Psoas muscle (tissue), 8 donors: ENCODE data around the gene INVS. TPM values are rescaled to one million over a fixed set of nuclear protein-coding genes. Genes with fewer than 3 reads are reported as not detected.

Source experiments
- ATAC-seq, 4 donors: fragments of 200-7000 bp; cut with Tn5 transposase; one replicate each; pipeline ENCODE4 v1.9.1; 2020; ENCODE audit warnings: moderate library complexity in 3 of 4, mild to moderate bottlenecking in 2 of 4
- DNase-seq, 2 donors: peaks; one replicate each; pipeline ENCODE4 v3.0.0-alpha.2; 2020
- H3K27ac ChIP-seq: fragments of 200-600 bp; one replicate; pipeline ENCODE4 v1.8.0; 2022
- H3K27me3 ChIP-seq, 3 donors: fragments of 200-600 bp in 1 of 3; one replicate each; pipeline versions ENCODE4 v1.6.1 to v1.8.0; 2013 to 2022; ENCODE audit warnings: low read length in 2 of 3, mild to moderate bottlenecking in 2 of 3, moderate library complexity in 1 of 3; ENCODE audit not compliant: insufficient read depth in 3 of 3
- H3K36me3 ChIP-seq, 2 donors: fragments of 200-600 bp in 1 of 2; one replicate each; pipeline versions ENCODE4 v1.6.1 to v1.8.0; 2013 to 2022; ENCODE audit warnings: low read depth in 1 of 2, mild to moderate bottlenecking in 1 of 2, moderate library complexity in 1 of 2; ENCODE audit not compliant: insufficient read depth in 1 of 2
- H3K4me1 ChIP-seq: fragments of 200-600 bp; one replicate; pipeline ENCODE4 v1.8.0; 2022
- H3K4me3 ChIP-seq: fragments of 200-600 bp; one replicate; pipeline ENCODE4 v1.8.0; 2022; ENCODE audit warnings: mild to moderate bottlenecking
- H3K9me3 ChIP-seq: fragments of 200-600 bp; one replicate; pipeline ENCODE4 v1.8.0; 2022
- WGBS, 3 donors: extraction: QIAGEN DNeasy Blood & Tissue Kit; methylation state at CpG; one replicate each; pipeline versions ENCODE4 v1.1.6 to v1.1.7; 2013; 5-methylcytosine and 5-hydroxymethylcytosine counted together
- intact Hi-C, 2 donors: fragments of 100-400 bp; cut with DNase I; formaldehyde crosslinking; loops; one replicate each; pipeline versions ENCODE4 v1.11.0 to v1.14.2; 2022
- polyA plus RNA-seq, 3 donors: library from polyadenylated mRNA; stranded (reverse); fragments of 200-250 nt; gene quantifications; one replicate each; pipeline ENCODE4 v1.2.3, GENCODE V29; 2013
- total RNA-seq, 4 donors: library from RNA; stranded (reverse); fragmentation: NEBNext Ultra II Directional in 2 of 4; extraction: Animal tissue kit (Norgen Biotek cat#: 25700) in 2 of 4; gene quantifications; one replicate each; pipeline versions ENCODE4 v1.2.1 to v1.2.4, GENCODE V29; 2021 to 2023
- TF ChIP-seq, protein P1 (sequence below): fragments of 200-600 bp; IDR thresholded peaks from one replicate; pipeline ENCODE4 v1.8.0; 2022; ENCODE audit warnings: antibody characterized with exemption
- donor health status: healthy with polysubstance abuse.
- donor health status: DM: no; HTN: no; CAD: no; lungs with moderate emphysema.
- donor health status: Bipolar disorder and iron deficiency.
- donor health status: healthy.
- donor health status: DM: yes; HTN: yes; CAD: no.
- donor health status: DM: no; HTN: no; CAD: no.
- donor health status: DM: no; HTN: no; CAD: no.
- donor health status: DM: yes; HTN: yes; CAD: no.

Gene INVS
- total and polyA plus RNA-seq, 7 donors, result 1.6 to 7.3 (median 5.7) TPM

DNA sequence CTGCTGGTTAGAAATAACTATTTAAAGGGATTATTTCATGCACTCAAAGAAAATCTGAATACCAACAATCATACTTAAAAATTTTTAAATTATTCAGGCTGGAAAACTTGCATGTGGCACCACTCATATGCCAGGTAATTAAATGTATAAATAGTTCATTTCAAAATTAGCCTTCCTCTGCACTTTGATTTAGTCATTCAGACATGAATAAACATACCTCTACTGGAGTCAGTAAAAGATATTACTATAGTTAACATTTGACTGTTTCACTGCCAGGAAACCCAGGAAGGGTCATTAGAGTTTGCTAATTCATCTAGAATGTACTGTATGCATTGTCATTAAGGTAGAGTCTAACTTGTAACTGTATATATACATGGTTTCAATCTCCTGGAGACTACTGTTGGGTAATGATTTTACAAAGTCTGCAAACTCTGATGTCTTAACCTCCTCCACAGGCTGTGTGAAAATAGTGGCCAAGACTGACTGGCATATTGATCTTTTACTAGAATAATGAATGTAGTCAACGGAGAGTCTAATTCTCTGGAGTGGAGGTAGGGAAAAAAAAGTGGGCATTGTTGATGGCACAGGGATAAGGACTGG is 210.0 kb downstream of the INVS start:
- 76 to 80% (median 79%) methylated on average over 1 of the region's 1 CpG for WGBS, 3 donors
- Histone ChIP-seq H3K27me3 (no peaks in the 10 kb centered on the region), H3K4me1 (peaks cover 15% of the 10 kb centered on the region), H3K27ac (peak overlapping the region; percentile 12), H3K4me3 (no peak overlapping the region), H3K36me3 (peaks cover 4 to 39% of the 10 kb centered on the region in 2 donors), H3K9me3 (no peaks in the 10 kb centered on the region)
- DNase-seq, result no peak
- intact Hi-C loops, result no loop called here
- TF ChIP-seq, protein P1, sequence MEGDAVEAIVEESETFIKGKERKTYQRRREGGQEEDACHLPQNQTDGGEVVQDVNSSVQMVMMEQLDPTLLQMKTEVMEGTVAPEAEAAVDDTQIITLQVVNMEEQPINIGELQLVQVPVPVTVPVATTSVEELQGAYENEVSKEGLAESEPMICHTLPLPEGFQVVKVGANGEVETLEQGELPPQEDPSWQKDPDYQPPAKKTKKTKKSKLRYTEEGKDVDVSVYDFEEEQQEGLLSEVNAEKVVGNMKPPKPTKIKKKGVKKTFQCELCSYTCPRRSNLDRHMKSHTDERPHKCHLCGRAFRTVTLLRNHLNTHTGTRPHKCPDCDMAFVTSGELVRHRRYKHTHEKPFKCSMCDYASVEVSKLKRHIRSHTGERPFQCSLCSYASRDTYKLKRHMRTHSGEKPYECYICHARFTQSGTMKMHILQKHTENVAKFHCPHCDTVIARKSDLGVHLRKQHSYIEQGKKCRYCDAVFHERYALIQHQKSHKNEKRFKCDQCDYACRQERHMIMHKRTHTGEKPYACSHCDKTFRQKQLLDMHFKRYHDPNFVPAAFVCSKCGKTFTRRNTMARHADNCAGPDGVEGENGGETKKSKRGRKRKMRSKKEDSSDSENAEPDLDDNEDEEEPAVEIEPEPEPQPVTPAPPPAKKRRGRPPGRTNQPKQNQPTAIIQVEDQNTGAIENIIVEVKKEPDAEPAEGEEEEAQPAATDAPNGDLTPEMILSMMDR, result no peak
- peak; percentile 53 to 88 (median 74) for ATAC-seq

DNA sequence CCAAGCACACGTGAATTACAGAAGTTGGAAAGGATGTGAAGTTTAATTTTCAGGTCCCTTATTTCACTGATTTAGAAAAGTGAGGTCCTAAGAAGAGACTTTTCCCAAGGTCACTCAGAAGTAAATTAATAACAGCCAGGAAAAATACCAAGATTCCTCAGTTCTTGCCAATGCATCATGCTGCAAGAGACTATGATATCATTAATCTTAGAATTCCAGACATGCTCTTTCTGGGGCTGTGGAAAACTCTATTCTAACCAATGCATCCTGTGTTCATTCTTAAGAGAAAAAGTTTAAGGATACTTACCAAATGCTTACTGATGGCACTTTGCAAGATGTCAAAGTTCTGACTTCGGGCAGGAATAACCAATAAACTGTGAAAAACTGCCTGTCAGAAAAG is 210.9 kb downstream of the INVS start:
- intact Hi-C loops, result no loop called here
- Histone ChIP-seq H3K27ac (no peak overlapping the region), H3K4me3 (no peak overlapping the region), H3K27me3 (no peaks in the 10 kb centered on the region), H3K4me1 (peaks cover 15% of the 10 kb centered on the region), H3K36me3 (peaks cover 4 to 31% of the 10 kb centered on the region in 2 donors), H3K9me3 (no peaks in the 10 kb centered on the region)
- TF ChIP-seq, protein P1, result no peak
- DNase-seq (no peak), ATAC-seq (no peak)
- WGBS, 3 donors, result 81 to 89% (median 87%) methylated on average over 2 of the region's 2 CpGs

DNA sequence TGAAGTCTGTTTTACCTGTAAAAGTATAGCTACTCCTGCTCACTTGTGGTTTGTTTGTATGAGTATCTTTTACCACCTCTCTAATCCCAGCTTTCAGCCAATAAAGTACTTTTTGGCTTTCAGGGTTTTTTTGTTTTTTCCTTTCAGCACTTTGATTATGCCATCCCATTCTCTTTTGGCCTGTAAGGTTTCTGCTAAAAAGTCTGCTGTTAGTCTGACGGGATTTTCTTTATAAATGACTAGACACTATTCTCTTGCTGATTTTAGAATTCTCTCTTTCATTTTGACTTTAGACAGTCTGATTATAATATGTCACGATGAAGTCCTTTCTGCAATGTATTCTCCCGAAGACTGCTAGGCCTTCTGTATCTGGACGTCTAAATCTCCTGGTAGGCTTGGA is 216.5 kb downstream of the INVS start:
- no peak for DNase-seq
- WGBS, 3 donors, result 83 to 93% (median 88%) methylated on average over 4 of the region's 4 CpGs
- no peaks in the 10 kb centered on the region for H3K27me3 ChIP-seq
- no peak overlapping the region for H3K4me3 ChIP-seq
- intact Hi-C loops, result no loop called here
- H3K36me3 ChIP-seq, result peaks cover 0 to 37% of the 10 kb centered on the region in 2 donors
- H3K27ac ChIP-seq, result no peak overlapping the region
- TF ChIP-seq, protein P1, result no peak
- no peaks in the 10 kb centered on the region for H3K9me3 ChIP-seq
- H3K4me1 ChIP-seq, result no peaks in the 10 kb centered on the region
- ATAC-seq, result no peak

DNA sequence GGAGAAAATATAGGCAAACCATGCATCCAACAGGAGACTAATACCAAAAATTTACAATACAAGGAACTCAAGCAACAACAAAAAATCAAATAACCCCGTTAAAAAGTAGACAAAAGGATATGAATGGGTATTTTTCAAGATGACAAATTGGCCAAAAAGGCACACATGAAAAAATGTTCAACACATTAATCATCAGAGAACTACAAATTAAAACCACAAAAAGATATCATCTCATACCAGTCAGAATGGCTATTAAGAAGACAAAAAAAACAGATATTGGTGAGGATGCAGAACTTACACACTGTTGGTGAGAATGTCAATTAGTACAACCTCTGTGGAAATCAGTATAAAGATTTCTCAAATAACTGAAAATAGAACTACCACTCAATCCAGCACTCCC is 218.7 kb downstream of the INVS start:
- H3K27me3 ChIP-seq, result no peaks in the 10 kb centered on the region
- no peaks in the 10 kb centered on the region for H3K4me1 ChIP-seq
- TF ChIP-seq, protein P1, result no peak
- H3K36me3 ChIP-seq, result peaks cover 0 to 53% of the 10 kb centered on the region in 2 donors
- intact Hi-C loops, result no loop called here
- DNase-seq (no peak), ATAC-seq (no peak)
- H3K9me3 ChIP-seq, result no peaks in the 10 kb centered on the region
- 86 to 88% (median 87%) methylated on average over 1 of the region's 1 CpG for WGBS, 3 donors
- H3K4me3 ChIP-seq, result no peak overlapping the region
- no peak overlapping the region for H3K27ac ChIP-seq
